H9 (cell line): Measurements from ENCODE around the gene TUFT1. TPM values are rescaled to one million over a fixed set of nuclear protein-coding genes. Genes with fewer than 3 reads are reported as not detected.
A peak's percentile ranks its signal among the peaks of the same experiment; 100 is the strongest.

Experiments used
- DNase-seq: peaks from one replicate; pipeline ENCODE4 v3.0.0-alpha.2; 2017
- H2AFZ ChIP-seq: one replicate; pipeline ENCODE4 v1.6.1; 2013; ENCODE audit warnings: mild to moderate bottlenecking, low read length, control low read depth, moderate library complexity
- H2AK5ac ChIP-seq: 2 replicates; pipeline ENCODE4 v1.6.1; 2013; ENCODE audit warnings: low read length, control low read depth, mixed read lengths; ENCODE audit not compliant: insufficient read length
- H2BK120ac ChIP-seq: one replicate; pipeline ENCODE4 v1.6.1; 2013; ENCODE audit warnings: low read depth, mild to moderate bottlenecking, low read length, control low read depth, inconsistent platforms; ENCODE audit not compliant: poor library complexity, severe bottlenecking
- H2BK12ac ChIP-seq: 2 replicates; pipeline ENCODE4 v1.6.1; 2013; ENCODE audit warnings: low read length, control low read depth, mixed read lengths, low read depth; ENCODE audit not compliant: insufficient read length
- H2BK15ac ChIP-seq: 2 replicates; pipeline ENCODE4 v1.6.1; 2013; ENCODE audit warnings: low read depth, low read length, control low read depth
- H2BK20ac ChIP-seq: one replicate; pipeline ENCODE4 v1.6.1; 2013; ENCODE audit warnings: low read depth, mild to moderate bottlenecking, low read length, control low read depth, inconsistent platforms; ENCODE audit not compliant: poor library complexity, severe bottlenecking
- H2BK5ac ChIP-seq: 2 replicates; pipeline ENCODE4 v1.6.1; 2013; ENCODE audit warnings: low read length, control low read depth, mixed read lengths; ENCODE audit not compliant: insufficient read length
- H3K14ac ChIP-seq: 2 replicates; pipeline ENCODE4 v1.6.1; 2013; ENCODE audit warnings: low read length, control low read depth; ENCODE audit not compliant: insufficient read depth
- H3K18ac ChIP-seq: 2 replicates; pipeline ENCODE4 v1.6.1; 2013; ENCODE audit warnings: low read depth, mild to moderate bottlenecking, mixed read lengths, low read length, control low read depth; ENCODE audit not compliant: insufficient read length
- H3K23ac ChIP-seq: 2 replicates; pipeline ENCODE4 v1.6.1; 2013; ENCODE audit warnings: low read length, control low read depth, mixed read lengths, low read depth; ENCODE audit not compliant: insufficient read length
- H3K23me2 ChIP-seq: 2 replicates; pipeline ENCODE4 v1.6.1; 2013; ENCODE audit warnings: low read depth, mild to moderate bottlenecking, mixed read lengths, low read length, control low read depth; ENCODE audit not compliant: insufficient read length, poor library complexity, severe bottlenecking
- H3K27ac ChIP-seq: 2 replicates; pipeline ENCODE4 v1.5.1; 2013; ENCODE audit warnings: low read length, control low read depth, mixed read lengths, low read depth; ENCODE audit not compliant: insufficient read length
- H3K27me3 ChIP-seq: 2 replicates; pipeline ENCODE4 v1.6.1; 2013; ENCODE audit warnings: low read length, control low read depth, inconsistent platforms; ENCODE audit not compliant: insufficient read depth
- H3K4ac ChIP-seq: 2 replicates; pipeline ENCODE4 v1.6.1; 2013; ENCODE audit warnings: low read depth, mild to moderate bottlenecking, control low read depth, inconsistent platforms, low read length, moderate library complexity
- H3K4me1 ChIP-seq: 2 replicates; pipeline ENCODE4 v1.6.1; 2013; ENCODE audit warnings: low read length, control low read depth, inconsistent platforms; ENCODE audit not compliant: insufficient read depth
- H3K4me2 ChIP-seq: 2 replicates; pipeline ENCODE4 v1.6.1; 2013; ENCODE audit warnings: low read length, control low read depth, mixed read lengths; ENCODE audit not compliant: insufficient read length, insufficient read depth
- H3K56ac ChIP-seq: 2 replicates; pipeline ENCODE4 v1.6.1; 2013; ENCODE audit warnings: low read depth, mild to moderate bottlenecking, mixed read lengths, low read length, control low read depth; ENCODE audit not compliant: insufficient read length
- H3K79me1 ChIP-seq: 2 replicates; pipeline ENCODE4 v1.6.1; 2013; ENCODE audit warnings: low read depth, mild to moderate bottlenecking, moderate library complexity, low read length, control low read depth, inconsistent platforms; ENCODE audit not compliant: insufficient read depth, poor library complexity, severe bottlenecking
- H3K79me2 ChIP-seq: 2 replicates; pipeline ENCODE4 v1.6.1; 2013; ENCODE audit warnings: low read length, control low read depth, inconsistent platforms; ENCODE audit not compliant: insufficient read depth
- H3K9ac ChIP-seq: 2 replicates; pipeline ENCODE4 v1.6.1; 2013; ENCODE audit warnings: low read length, control low read depth, mixed read lengths; ENCODE audit not compliant: insufficient read length; ENCODE audit errors: extremely low read depth
- H3K9me3 ChIP-seq: one replicate; pipeline ENCODE4 v1.6.1; 2013; ENCODE audit warnings: low read depth, low read length, inconsistent platforms; ENCODE audit not compliant: control insufficient read depth
- H3T11ph ChIP-seq: one replicate; pipeline ENCODE4 v1.6.1; 2013; ENCODE audit warnings: mild to moderate bottlenecking, low read length, control low read depth, inconsistent platforms
- H4K20me1 ChIP-seq: one replicate; pipeline ENCODE4 v1.6.1; 2013; ENCODE audit not compliant: control insufficient read depth, insufficient read length, insufficient read depth
- H4K5ac ChIP-seq: 2 replicates; pipeline ENCODE4 v1.6.1; 2013; ENCODE audit warnings: low read depth, mild to moderate bottlenecking, mixed read lengths, low read length, control low read depth; ENCODE audit not compliant: insufficient read length
- H4K8ac ChIP-seq: replicated peaks from 2 replicates; pipeline ENCODE4 v1.6.1; 2013; ENCODE audit warnings: low read length, control low read depth, mixed read lengths, low read depth; ENCODE audit not compliant: insufficient read length
- H4K91ac ChIP-seq: 2 replicates; pipeline ENCODE4 v1.6.1; 2013; ENCODE audit warnings: low read depth, mild to moderate bottlenecking, moderate library complexity, mixed read lengths, low read length, control low read depth; ENCODE audit not compliant: insufficient read length
- H3K27ac Mint-ChIP-seq, 3 experiments: 2 replicates in 2 of 3; 3 replicates in 1 of 3; pipeline ENCODE4 v1.8.0; 2020 to 2021; ENCODE audit warnings: mixed read lengths in 3 of 3, mild to moderate bottlenecking in 1 of 3, moderate library complexity in 1 of 3
- H3K27me3 Mint-ChIP-seq: 2 replicates; pipeline ENCODE4 v1.8.0; 2021; ENCODE audit warnings: low read depth, mild to moderate bottlenecking, moderate library complexity, mixed read lengths
- H3K36me3 Mint-ChIP-seq, 3 experiments: 2 replicates in 2 of 3; 3 replicates in 1 of 3; pipeline ENCODE4 v1.8.0; 2020 to 2021; ENCODE audit warnings: low read depth in 3 of 3, mixed read lengths in 3 of 3; ENCODE audit not compliant: insufficient read depth in 1 of 3
- H3K4me1 Mint-ChIP-seq, 2 experiments: 2 replicates each; pipeline ENCODE4 v1.8.0; 2020; ENCODE audit warnings: mixed read lengths in 2 of 2
- H3K4me3 Mint-ChIP-seq, 2 experiments: 2 replicates in 1 of 2; 3 replicates in 1 of 2; pipeline ENCODE4 v1.8.0; 2020 to 2021; ENCODE audit warnings: mild to moderate bottlenecking in 2 of 2, mixed read lengths in 2 of 2, moderate library complexity in 1 of 2
- H3K9me3 Mint-ChIP-seq, 2 experiments: 2 replicates in 1 of 2; 3 replicates in 1 of 2; pipeline ENCODE4 v1.8.0; 2020; ENCODE audit warnings: mild to moderate bottlenecking in 2 of 2, mixed read lengths in 2 of 2, moderate library complexity in 1 of 2
- WGBS: extraction: QIAGEN DNeasy Blood & Tissue Kit; methylation state at CpG from one replicate; pipeline ENCODE4 v1.1.7; 2013; ENCODE audit warnings: missing lambda C conversion rate, low lambda C conversion rate, mixed read lengths; ENCODE audit not compliant: insufficient read length; ENCODE audit errors: extremely low coverage; 5-methylcytosine and 5-hydroxymethylcytosine counted together
- total RNA-seq: library from RNA; stranded (reverse); gene quantifications from 2 replicates; pipeline ENCODE4 v1.2.1, GENCODE V29; 2021
- TF ChIP-seq, protein P1 (sequence below): fragments of 200-600 bp; sonication (generic); conservative IDR thresholded peaks from 3 replicates; pipeline ENCODE4 v1.8.0; 2021; ENCODE audit warnings: antibody characterized with exemption, mild to moderate bottlenecking

The TUFT1 gene
- total RNA-seq, 1 experiment from 2014 or later = 6.2 TPM

DNA sequence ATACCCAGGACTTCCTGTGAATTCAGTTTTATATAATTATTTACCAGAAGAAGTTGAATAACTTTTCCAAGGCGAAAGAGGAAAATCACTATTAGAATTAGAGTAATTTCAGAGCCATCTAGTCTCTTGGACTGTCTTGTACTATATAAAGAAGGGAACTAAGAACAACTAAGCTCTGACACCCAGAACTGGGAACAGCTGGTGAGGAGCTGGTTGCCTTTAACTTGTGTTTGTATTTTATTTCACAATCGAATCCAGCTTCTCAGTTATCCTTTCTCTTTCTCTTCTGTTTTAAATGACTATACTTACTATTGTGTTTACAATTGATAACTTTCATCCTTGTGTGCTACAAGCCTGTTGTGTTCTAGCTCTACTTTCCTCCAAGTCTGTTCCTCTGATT, 80.2 kb downstream of the TUFT1 start:
- Histone ChIP-seq H2AFZ (no peak overlapping the region), H2BK120ac (no peak overlapping the region), H2BK5ac (no peak overlapping the region), H3K4me1 (no peaks in the 10 kb centered on the region; the same call in 1 of the 2 replicates), H3K18ac (no peak overlapping the region), H4K8ac (no peak overlapping the region), H3K23ac (no peak overlapping the region), H3K4me2 (no peak overlapping the region), H4K5ac (no peak overlapping the region), H3K56ac (no peak overlapping the region), H2BK20ac (no peak overlapping the region), H3T11ph (no peak overlapping the region), H3K27me3 (no peaks in the 10 kb centered on the region), H4K20me1 (no peaks in the 10 kb centered on the region), H4K91ac (no peak overlapping the region), H3K4ac (no peak overlapping the region), H3K79me2 (peaks cover 7% of the 10 kb centered on the region; the same call in 1 of the 2 replicates), H3K14ac (no peak overlapping the region), H2BK12ac (no peak overlapping the region), H3K79me1 (peaks cover 4% of the 10 kb centered on the region), H3K27ac (no peak overlapping the region), H3K23me2 (no peaks in the 10 kb centered on the region), H2AK5ac (no peak overlapping the region), H3K9me3 (no peaks in the 10 kb centered on the region), H2BK15ac (no peak overlapping the region), H3K9ac (no peak overlapping the region)
- TF ChIP-seq, protein P1, sequence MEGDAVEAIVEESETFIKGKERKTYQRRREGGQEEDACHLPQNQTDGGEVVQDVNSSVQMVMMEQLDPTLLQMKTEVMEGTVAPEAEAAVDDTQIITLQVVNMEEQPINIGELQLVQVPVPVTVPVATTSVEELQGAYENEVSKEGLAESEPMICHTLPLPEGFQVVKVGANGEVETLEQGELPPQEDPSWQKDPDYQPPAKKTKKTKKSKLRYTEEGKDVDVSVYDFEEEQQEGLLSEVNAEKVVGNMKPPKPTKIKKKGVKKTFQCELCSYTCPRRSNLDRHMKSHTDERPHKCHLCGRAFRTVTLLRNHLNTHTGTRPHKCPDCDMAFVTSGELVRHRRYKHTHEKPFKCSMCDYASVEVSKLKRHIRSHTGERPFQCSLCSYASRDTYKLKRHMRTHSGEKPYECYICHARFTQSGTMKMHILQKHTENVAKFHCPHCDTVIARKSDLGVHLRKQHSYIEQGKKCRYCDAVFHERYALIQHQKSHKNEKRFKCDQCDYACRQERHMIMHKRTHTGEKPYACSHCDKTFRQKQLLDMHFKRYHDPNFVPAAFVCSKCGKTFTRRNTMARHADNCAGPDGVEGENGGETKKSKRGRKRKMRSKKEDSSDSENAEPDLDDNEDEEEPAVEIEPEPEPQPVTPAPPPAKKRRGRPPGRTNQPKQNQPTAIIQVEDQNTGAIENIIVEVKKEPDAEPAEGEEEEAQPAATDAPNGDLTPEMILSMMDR = no peak
- WGBS = no CpG with 5 or more reads among the region's 2 CpGs
- Mint-ChIP-seq H3K27me3 (no peaks in the 10 kb centered on the region), H3K36me3 (peaks cover 0 to 7% (median 3%) of the 10 kb centered on the region in 3 experiments; a peak in 4 of 7 replicates), H3K27ac (peak overlapping the region; percentile 5 to 97 (median 24); a peak in 3 of 7 replicates), H3K4me3 (no peak overlapping the region), H3K4me1 (peaks cover 22 to 27% of the 10 kb centered on the region in 2 experiments), H3K9me3 (no peaks in the 10 kb centered on the region)
- DNase-seq = no peak
